SK-N-MC (cell line): Measurements from ENCODE around the gene S100P.
"Not testable (repeated sequence)": the region's sequence is repeated elsewhere in the genome, so short reads cannot be mapped to it uniquely, and the experiment has no call there.

Source experiments
- DNase-seq: peaks from one replicate; pipeline ENCODE4 v3.0.0-alpha.2; 2011; ENCODE audit warnings: low read depth, low spot score
- H3K27ac ChIP-seq: fragments of 200-600 bp; sonication (generic); 2 replicates; pipeline ENCODE4 v1.5.1; 2016; ENCODE audit warnings: mixed run types
- H3K36me3 ChIP-seq: fragments of 200-600 bp; sonication (generic); 2 replicates; pipeline ENCODE4 v1.6.1; 2017; ENCODE audit warnings: antibody characterized with exemption, low read length, mixed read lengths; ENCODE audit not compliant: insufficient read depth
- H3K4me3 ChIP-seq: fragments of 200-600 bp; sonication (generic); 2 replicates; pipeline ENCODE4 v1.5.1; 2016
- H3K9ac ChIP-seq: fragments of 200-600 bp; sonication (generic); 2 replicates; pipeline ENCODE4 v1.8.0; 2017; ENCODE audit warnings: mixed run types, mixed read lengths; ENCODE audit not compliant: insufficient read length
- H3K9me3 ChIP-seq: fragments of 200-600 bp; sonication (generic); 2 replicates; pipeline ENCODE4 v1.6.1; 2017; ENCODE audit warnings: low read depth, mild to moderate bottlenecking, antibody characterized with exemption, low read length, moderate library complexity, mixed read lengths
- EZH2 ChIP-seq: fragments of 200-600 bp; sonication (generic); IDR thresholded peaks from one replicate; pipeline ENCODE4 v1.6.1; 2017; ENCODE audit warnings: antibody characterized with exemption
- FOXP2 ChIP-seq: optimal IDR thresholded peaks from 2 replicates; pipeline ENCODE3; 2011; ENCODE audit warnings: mild to moderate bottlenecking, moderate library complexity; ENCODE audit not compliant: insufficient read depth; ENCODE audit errors: extremely low read length, control extremely low read depth
- POLR2AphosphoS5 ChIP-seq: IDR thresholded peaks from 2 replicates; pipeline ENCODE4 v1.6.1; 2012; ENCODE audit warnings: mild to moderate bottlenecking, low read depth, low read length, borderline replicate concordance

S100P gene

GRCh38 chr4:6693231-6694176 lies at the start of gene S100P:
Gene S100P, plus strand, starts transcription at chr4:6693878. Its CDS starts 55 bp downstream, at chr4:6693933.
- Histone ChIP-seq H3K9me3 (no peaks in the 10 kb centered on the region), H3K27ac (no peak within 1 kb of the TSS), H3K9ac (no peak within 1 kb of the TSS), H3K4me3 (no peak within 1 kb of the TSS), H3K36me3 (no peaks in the 10 kb centered on the region)
- TF ChIP-seq POLR2AphosphoS5 (no peak), FOXP2 (no peak), EZH2 (no peak)
- no peak for DNase-seq

GRCh38 chr4:6644792-6645530 lies 48.7 kb upstream of the S100P start:
- H3K9ac ChIP-seq: no peak overlapping the region
- peaks cover 15% of the 10 kb centered on the region for H3K36me3 ChIP-seq
- H3K4me3 ChIP-seq: no peak overlapping the region
- no peak overlapping the region for H3K27ac ChIP-seq
- H3K9me3 ChIP-seq: no peaks in the 10 kb centered on the region
- DNase-seq: no peak
- TF ChIP-seq POLR2AphosphoS5: no peak

- peaks cover 10% of the 10 kb centered on the region for H3K36me3 ChIP-seq
- no peaks in the 10 kb centered on the region for H3K9me3 ChIP-seq
- no peak for DNase-seq
- H3K4me3 ChIP-seq: no peak overlapping the region
- H3K9ac ChIP-seq: no peak overlapping the region
- TF ChIP-seq EZH2 (no peak), FOXP2 (no peak), POLR2AphosphoS5 (no peak)
- H3K27ac ChIP-seq: no peak overlapping the region
Measured at GRCh38 chr4:6647169-6647568, 46.5 kb upstream of the S100P start.

- Histone ChIP-seq H3K4me3 (no peak overlapping the region), H3K27ac (no peak overlapping the region), H3K36me3 (peaks cover 5% of the 10 kb centered on the region), H3K9me3 (no peaks in the 10 kb centered on the region), H3K9ac (no peak overlapping the region)
- no peak for DNase-seq
- TF ChIP-seq EZH2: no peak
- TF ChIP-seq FOXP2: no peak
- TF ChIP-seq POLR2AphosphoS5: no peak
Measured at GRCh38 chr4:6647582-6648230, 46.0 kb upstream of the S100P start.

GRCh38 chr4:6649216-6649615 lies 44.5 kb upstream of the S100P start:
- Histone ChIP-seq H3K9me3 (no peaks in the 10 kb centered on the region), H3K4me3 (no peak overlapping the region), H3K36me3 (no peaks in the 10 kb centered on the region), H3K27ac (no peak overlapping the region), H3K9ac (no peak overlapping the region)
- DNase-seq: no peak
- no peak for TF ChIP-seq FOXP2

GRCh38 chr4:6654211-6654610 lies 39.5 kb upstream of the S100P start:
- not testable (repeated sequence) for DNase-seq, H3K27ac ChIP-seq

GRCh38 chr4:6655291-6655690 lies 38.4 kb upstream of the S100P start:
- H3K9me3 ChIP-seq, H3K27ac ChIP-seq, H3K9ac ChIP-seq, H3K36me3 ChIP-seq, H3K4me3 ChIP-seq, DNase-seq: not testable (repeated sequence)

More at GRCh38 chr4:6654211-6654610, 39.5 kb upstream of the S100P start:
- H3K4me3 ChIP-seq, H3K9ac ChIP-seq, H3K9me3 ChIP-seq, H3K36me3 ChIP-seq: not testable (repeated sequence)

- Histone ChIP-seq H3K36me3 (no peaks in the 10 kb centered on the region), H3K9me3 (no peaks in the 10 kb centered on the region), H3K27ac (no peak overlapping the region), H3K4me3 (no peak overlapping the region), H3K9ac (no peak overlapping the region)
- no peak for TF ChIP-seq EZH2
- no peak for TF ChIP-seq FOXP2
- no peak for TF ChIP-seq POLR2AphosphoS5
- DNase-seq: no peak
Measured at GRCh38 chr4:6655924-6656323, 37.8 kb upstream of the S100P start.
